ENCODE results near the gene PIK3CD.
A peak's percentile ranks its signal among the peaks of the same experiment; 100 is the strongest.
"Not testable (repeated sequence)": the region's sequence is repeated elsewhere in the genome, so short reads cannot be mapped to it uniquely, and the experiment has no call there.

The PIK3CD gene

GRCh38 chr1:9744106-9744799, 92.7 kb downstream of the PIK3CD start:
- no peak for DNase-seq

DNA sequence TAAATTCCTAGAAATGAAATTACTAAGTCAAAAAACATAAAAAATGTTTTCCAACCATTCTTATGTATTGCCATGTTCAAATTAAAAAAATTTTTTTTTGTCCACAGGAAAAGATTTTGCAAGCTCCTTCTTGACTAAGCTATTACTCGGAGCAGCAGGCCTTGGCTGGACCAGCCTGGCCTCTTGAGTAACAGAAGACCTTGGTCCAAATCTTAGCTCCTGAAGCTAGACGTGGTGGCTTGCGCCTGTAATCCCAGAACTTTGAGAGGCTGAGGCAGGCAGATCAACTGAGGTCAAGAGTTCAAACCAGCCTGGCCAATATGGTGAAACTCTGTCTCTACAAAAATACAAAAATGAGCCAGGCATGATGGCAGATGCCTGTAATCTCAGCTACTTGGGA, 94.7 kb downstream of the PIK3CD start:
- DNase-seq: no peak

GRCh38 chr1:9746651-9747050, 95.1 kb downstream of the PIK3CD start:
- DNase-seq: no peak

- not testable (repeated sequence) for DNase-seq
Observed at GRCh38 chr1:9748391-9748790, 96.9 kb downstream of the PIK3CD start.

DNA sequence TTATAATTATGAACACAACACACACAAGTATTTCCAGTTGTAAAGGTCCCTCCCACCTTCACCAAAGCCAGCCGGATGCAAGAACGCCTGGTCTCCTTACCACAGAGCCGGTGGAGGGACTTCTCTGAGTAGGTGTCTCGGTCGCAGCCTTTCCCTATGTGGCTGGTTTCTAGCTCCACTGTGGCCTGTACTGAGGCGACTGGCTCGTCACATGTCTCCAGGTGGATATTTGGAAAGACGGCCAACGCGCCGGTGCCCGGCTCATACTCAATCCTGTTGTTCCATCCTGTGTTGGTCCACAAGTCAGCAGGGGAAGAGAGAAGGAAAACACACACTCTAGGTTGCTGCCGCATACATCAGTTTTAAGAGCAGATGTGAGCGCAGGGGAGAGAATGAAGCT, 97.8 kb downstream of the PIK3CD start:
- DNase-seq: no peak

GRCh38 chr1:9751971-9752370, 100.4 kb downstream of the PIK3CD start:
- DNase-seq: no peak

DNA sequence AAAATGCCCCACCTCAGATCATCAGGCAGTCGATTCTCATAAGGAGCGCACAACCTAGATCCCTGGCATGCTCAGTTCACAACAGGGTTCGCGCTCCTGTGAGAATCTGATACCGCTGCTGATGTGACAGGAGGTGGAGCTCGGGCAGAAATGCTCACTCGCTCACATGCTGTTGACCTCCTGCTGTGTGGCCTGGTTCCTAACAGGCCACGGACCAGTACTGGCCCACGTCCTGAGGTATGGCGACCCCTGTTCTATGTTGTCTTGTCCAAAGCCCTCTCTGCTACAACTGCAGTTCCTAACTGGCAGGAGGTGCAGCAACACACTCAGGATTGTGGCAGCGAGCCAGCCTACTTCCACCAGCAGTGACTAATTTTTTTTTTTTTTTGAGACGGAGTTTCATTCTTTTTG, 101.6 kb downstream of the PIK3CD start:
- DNase-seq: no peak

- DNase-seq: no peak
Observed at GRCh38 chr1:9755441-9755995, 104.0 kb downstream of the PIK3CD start.

DNA sequence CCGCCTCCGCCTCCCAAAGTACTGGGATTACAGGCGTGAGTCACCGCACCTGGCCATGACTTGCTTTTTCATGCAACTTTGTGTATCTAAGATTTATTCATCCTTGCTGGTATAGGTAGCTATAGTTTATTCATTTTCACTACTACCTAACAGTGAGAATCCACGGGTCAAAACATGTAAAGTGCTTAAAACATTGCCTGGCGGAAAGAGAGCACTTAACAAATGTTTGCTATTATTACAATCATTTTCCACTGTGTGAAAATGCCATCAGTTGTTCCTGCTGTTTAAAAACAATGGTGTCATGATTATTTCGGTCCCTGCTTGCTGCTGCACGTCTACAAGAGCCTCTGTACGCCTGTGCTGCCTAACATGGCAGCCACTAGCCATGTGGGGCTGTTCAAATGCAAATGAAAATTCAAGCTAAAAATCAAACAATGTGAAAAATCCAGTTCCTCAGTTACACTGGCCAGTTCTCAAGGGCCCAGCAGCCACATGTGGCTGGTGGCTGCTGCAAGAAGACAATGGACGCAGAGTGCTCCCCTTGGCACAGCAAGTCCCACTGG, 107.1 kb downstream of the PIK3CD start:
- no peak for DNase-seq

DNA sequence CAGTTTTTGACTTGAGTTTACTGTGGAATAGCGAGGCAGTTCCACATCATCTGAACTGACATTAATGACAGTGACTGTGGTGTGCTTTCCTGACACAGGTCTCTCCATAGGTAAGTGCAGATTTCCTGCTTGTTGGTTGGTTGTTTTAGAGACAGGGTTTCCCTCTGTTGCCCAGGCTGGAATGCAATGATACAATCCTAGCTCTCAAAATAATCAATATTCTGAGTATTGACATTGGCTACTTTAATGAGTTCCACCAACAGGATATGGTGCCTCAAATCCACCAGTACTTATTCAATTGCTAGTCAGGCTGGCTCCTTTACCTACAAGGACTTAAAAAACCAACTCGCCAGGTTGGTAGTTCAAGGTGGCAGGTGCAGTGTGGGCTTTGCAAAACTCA, 108.4 kb downstream of the PIK3CD start:
- DNase-seq: no peak

DNA sequence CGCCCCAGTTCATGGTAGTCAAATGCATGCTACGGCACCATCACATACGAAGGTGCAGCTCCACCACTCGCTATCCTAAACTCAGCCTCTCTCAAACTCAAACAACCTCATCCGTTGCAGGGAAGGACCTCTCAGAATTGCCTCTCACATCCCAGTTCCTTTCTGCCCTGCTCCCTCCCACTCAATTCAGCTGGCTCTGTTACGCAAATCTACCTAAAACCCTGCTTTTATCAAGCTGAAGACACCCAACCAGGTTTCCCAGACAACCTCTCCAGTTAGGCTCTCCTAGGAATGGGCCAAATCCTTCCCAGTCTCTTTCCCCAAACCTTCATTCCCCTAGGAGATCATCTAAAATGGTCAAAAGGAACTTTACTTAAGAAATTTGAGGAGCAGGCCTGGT, 109.3 kb downstream of the PIK3CD start:
- DNase-seq: no peak

DNA sequence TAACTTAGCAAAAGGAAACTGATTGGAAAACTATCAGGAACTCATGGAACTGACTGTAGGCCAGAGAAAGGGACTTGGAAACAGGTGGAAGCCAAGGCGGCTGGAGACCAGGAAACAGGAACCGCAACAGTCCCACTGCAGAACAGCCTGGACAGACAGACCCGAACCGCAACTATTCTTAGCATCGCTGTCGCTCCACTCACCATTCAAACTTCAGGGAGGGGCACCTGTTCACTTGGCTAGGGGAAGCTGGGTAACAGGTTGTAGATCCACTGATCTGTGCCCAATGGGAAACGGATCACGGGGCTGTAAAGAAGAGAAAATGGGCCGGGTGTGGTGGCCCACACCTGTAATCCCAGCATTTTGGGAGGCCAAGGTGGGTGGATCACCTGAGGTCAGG, 110.3 kb downstream of the PIK3CD start:
- no peak for DNase-seq

DNA sequence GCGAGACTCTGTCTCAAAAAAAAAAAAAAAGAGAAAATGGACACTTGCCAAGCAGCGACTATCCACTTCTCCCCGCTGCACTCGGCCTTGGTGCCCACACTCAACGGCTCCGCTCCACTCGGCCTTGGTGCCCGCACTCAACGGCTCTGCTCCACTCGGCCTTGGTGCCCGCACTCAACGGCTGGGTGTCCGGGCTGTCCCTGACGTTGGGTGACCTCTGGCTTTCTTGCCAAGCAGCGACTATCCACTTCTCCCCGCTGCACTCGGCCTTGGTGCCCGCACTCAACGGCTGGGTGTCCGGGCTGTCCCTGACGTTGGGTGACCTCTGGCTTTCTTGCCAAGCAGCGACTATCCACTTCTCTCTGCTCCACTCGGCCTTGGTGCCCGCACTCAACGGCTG, 110.9 kb downstream of the PIK3CD start:
- not testable (repeated sequence) for DNase-seq

DNA sequence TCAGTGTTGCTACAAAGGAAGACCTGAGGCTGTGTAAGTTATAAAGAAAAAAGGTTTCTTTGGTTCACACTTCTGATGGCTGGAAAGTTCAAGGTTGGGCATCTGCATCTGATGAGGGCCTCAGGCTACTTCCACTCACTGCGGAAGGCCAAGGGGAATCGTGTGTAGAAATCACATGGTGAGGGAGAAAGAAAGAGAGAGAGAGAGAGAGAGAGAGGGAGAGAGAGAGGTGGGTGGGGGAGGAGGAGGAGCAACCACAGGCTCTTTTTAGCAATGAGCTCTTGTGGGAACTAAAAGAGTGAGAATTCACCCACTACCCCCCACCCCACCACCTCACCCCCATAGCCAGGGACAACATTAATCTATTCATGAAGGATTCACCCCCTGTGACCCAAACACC, 112.4 kb downstream of the PIK3CD start:
- DNase-seq: no peak

- DNase-seq: no peak
Observed at GRCh38 chr1:9764550-9764949, 113.0 kb downstream of the PIK3CD start.

GRCh38 chr1:9766759-9767442, 115.4 kb downstream of the PIK3CD start:
- no peak for DNase-seq

GRCh38 chr1:9767964-9768668, 116.6 kb downstream of the PIK3CD start:
- peak; percentile 29 for DNase-seq

- no peak for DNase-seq
Observed at GRCh38 chr1:9768983-9769382, 117.5 kb downstream of the PIK3CD start.

GRCh38 chr1:9770298-9770697, 118.8 kb downstream of the PIK3CD start:
- no peak for DNase-seq

GRCh38 chr1:9774712-9775679, 123.5 kb downstream of the PIK3CD start:
- no peak for DNase-seq

DNA sequence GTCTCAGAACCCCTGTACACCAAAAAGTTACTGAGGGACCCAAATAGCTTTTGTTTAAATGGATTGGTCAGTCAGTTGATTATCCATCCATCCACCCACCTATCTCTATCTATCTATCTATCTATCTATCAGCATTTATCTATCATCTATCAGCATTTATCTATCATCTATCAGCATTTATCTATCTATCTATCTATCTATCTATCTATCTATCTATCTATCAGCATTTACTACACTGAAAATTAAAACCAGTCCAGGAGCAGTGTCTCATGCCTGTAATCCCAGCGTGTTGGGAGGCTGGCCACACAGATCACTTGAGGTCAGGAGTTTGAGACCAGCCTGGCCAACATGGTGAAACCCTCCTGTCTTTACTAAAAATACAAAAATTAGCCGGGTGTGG, 125.2 kb downstream of the PIK3CD start:
- no peak for DNase-seq
